Memory B cell (primary cell): Measurements from ENCODE around the gene GATA3.
"Not testable (repeated sequence)": the region's sequence is repeated elsewhere in the genome, so short reads cannot be mapped to it uniquely, and the experiment has no call there.

Experiments
- ATAC-seq: fragments of 150-1000 bp; cut with Tn5 transposase; 2 replicates; pipeline ENCODE4 v1.10.0; 2021; ENCODE audit warnings: low read depth, mild to moderate bottlenecking, moderate library complexity
- DNase-seq, 2 donors: peaks; one replicate each; pipeline ENCODE4 v3.0.0; 2022; ENCODE audit warnings: low spot score in 2 of 2
- H3K27ac Mint-ChIP-seq: one replicate; pipeline ENCODE4 v1.8.0; 2022; ENCODE audit warnings: mild to moderate bottlenecking, moderate library complexity, mixed read lengths
- H3K27me3 Mint-ChIP-seq: one replicate; pipeline ENCODE4 v1.8.0; 2022; ENCODE audit warnings: mixed read lengths
- H3K36me3 Mint-ChIP-seq: one replicate; pipeline ENCODE4 v1.8.0; 2022; ENCODE audit warnings: mild to moderate bottlenecking, mixed read lengths
- H3K4me1 Mint-ChIP-seq: one replicate; pipeline ENCODE4 v1.8.0; 2022; ENCODE audit warnings: mixed read lengths
- H3K4me3 Mint-ChIP-seq: one replicate; pipeline ENCODE4 v1.8.0; 2022; ENCODE audit warnings: mild to moderate bottlenecking, moderate library complexity, mixed read lengths
- H3K9me3 Mint-ChIP-seq: one replicate; pipeline ENCODE4 v1.8.0; 2022; ENCODE audit warnings: mixed read lengths

GATA3 gene

DNA sequence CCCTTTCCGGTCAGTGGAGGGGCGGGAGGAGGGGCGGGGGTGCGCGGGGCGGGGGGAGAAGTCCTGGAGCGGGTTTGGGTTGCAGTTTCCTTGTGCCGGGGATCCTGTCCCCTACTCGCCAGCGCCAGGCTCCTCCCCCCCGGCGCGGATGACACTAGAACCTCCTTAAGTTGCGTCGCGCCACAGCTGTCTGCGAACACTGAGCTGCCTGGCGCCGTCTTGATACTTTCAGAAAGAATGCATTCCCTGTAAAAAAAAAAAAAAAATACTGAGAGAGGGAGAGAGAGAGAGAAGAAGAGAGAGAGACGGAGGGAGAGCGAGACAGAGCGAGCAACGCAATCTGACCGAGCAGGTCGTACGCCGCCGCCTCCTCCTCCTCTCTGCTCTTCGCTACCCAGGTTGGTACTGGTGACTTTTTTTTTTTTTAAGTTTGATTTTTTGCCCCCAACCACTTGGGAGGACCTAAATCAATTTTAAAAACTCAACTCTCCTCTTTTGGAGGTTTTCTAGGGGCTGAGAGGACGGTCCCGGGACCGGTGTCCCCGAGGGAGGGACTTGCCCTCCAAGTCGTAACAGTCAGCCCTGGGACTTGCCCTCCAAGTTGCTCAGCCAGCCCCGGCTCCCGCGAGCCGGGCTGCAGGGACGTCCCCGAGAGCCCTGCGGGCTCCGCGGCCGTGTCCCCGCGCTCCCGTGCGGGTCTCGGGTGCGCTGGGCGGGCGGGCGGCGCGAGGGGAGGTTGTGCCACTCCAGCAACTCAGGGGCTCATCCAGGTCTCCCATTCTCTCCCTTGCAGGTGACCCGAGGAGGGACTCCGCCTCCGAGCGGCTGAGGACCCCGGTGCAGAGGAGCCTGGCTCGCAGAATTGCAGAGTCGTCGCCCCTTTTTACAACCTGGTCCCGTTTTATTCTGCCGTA lies at the start of gene GATA3:
GATA3 (plus strand) TSS at position 195 of the 914 bp plus-strand sequence. CDS start 968 bp downstream, outside the sequence.
- peaks cover 1% of the 10 kb centered on the region for H3K36me3 Mint-ChIP-seq
- peak within 1 kb of the TSS; percentile 83 for H3K4me3 Mint-ChIP-seq
- no peaks in the 10 kb centered on the region for H3K9me3 Mint-ChIP-seq
- peak within 1 kb of the TSS; percentile 63 for H3K27ac Mint-ChIP-seq
- peaks cover 21% of the 10 kb centered on the region for H3K27me3 Mint-ChIP-seq
- H3K4me1 Mint-ChIP-seq, result peaks cover 13% of the 10 kb centered on the region
- ATAC-seq (peak; percentile 40), DNase-seq (peak in 1 of 2 donors; percentile 34)

DNA sequence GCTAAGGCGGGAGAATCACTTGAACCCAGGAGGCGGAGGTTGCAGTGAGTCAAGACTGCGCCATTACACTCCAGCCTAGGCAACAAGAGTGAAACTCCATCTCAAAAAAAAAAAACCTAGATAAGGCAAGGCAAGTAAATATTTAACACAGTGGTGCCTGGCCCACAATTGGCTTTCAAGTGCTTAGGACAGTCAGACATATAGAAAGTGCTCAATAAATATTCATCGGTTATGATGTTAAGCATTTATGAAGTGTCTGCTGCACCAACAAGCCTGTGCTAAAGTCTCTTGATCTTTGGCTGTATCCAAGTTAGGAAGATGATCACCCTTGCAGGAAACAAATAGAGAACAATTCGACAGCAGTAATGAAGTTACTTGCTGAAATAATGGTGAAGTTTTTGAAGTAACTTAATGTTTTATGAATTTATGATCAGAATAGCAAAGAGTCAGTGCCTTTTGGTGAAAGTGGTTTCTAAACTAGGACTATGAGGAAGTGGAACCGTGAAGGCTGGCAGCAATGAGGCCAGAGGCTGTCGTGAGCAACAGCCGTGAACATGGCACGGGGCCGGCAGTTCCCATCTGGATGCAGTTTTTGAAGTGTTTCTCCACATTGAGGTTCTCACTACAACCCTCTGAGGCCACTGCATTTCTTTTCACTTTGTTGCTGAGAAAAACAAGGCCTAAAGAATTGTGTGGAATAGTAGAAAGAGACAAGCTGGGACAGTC lies 48.1 kb upstream of the GATA3 start:
- ATAC-seq (no peak), DNase-seq (no peak)
- Mint-ChIP-seq H3K27ac (peak overlapping the region; percentile 45), H3K27me3 (no peaks in the 10 kb centered on the region), H3K4me3 (no peak overlapping the region), H3K36me3 (peaks cover 33% of the 10 kb centered on the region), H3K4me1 (peaks cover 3% of the 10 kb centered on the region), H3K9me3 (peaks cover 10% of the 10 kb centered on the region)

GRCh38 chr10:8009031-8009430 lies 45.5 kb upstream of the GATA3 start:
- H3K4me1 Mint-ChIP-seq, result peaks cover 3% of the 10 kb centered on the region
- H3K27ac Mint-ChIP-seq, result no peak overlapping the region
- DNase-seq (no peak), ATAC-seq (no peak)
- H3K27me3 Mint-ChIP-seq, result no peaks in the 10 kb centered on the region
- H3K36me3 Mint-ChIP-seq, result peaks cover 34% of the 10 kb centered on the region
- peaks cover 4% of the 10 kb centered on the region for H3K9me3 Mint-ChIP-seq
- no peak overlapping the region for H3K4me3 Mint-ChIP-seq

GRCh38 chr10:8013006-8013405 lies 41.5 kb upstream of the GATA3 start:
- no peaks in the 10 kb centered on the region for H3K4me1 Mint-ChIP-seq
- H3K27ac Mint-ChIP-seq, result no peak overlapping the region
- DNase-seq (no peak), ATAC-seq (no peak)
- H3K27me3 Mint-ChIP-seq, result no peaks in the 10 kb centered on the region
- H3K9me3 Mint-ChIP-seq, result no peaks in the 10 kb centered on the region
- no peak overlapping the region for H3K4me3 Mint-ChIP-seq
- peaks cover 31% of the 10 kb centered on the region for H3K36me3 Mint-ChIP-seq

- ATAC-seq, result no peak
- no peak for DNase-seq
- no peaks in the 10 kb centered on the region for H3K27me3 Mint-ChIP-seq
- no peaks in the 10 kb centered on the region for H3K4me1 Mint-ChIP-seq
- H3K27ac Mint-ChIP-seq, result no peak overlapping the region
- peaks cover 29% of the 10 kb centered on the region for H3K36me3 Mint-ChIP-seq
- no peak overlapping the region for H3K4me3 Mint-ChIP-seq
- H3K9me3 Mint-ChIP-seq, result no peaks in the 10 kb centered on the region
Observed at GRCh38 chr10:8013619-8014018, 40.9 kb upstream of the GATA3 start.

DNA sequence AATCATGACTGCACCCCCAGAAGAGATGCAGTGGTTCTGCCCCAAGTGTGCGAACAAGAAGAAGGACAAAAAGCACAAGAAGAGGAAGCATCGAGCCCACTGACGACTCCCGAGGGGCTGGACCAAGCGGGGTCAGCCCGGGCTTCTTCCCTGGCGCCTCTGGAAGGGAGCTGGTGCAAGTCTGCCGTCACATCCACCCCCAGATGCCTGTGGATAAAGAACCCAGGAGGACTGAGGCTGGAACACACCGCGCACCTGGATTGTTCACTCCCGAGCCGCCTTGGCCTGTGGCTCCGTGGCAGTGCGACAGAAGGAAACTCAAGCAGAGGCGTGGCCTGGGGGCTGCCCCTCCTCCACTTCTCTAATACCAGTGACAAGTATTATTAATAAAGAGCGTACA lies 39.8 kb upstream of the GATA3 start:
- Mint-ChIP-seq H3K4me1 (no peaks in the 10 kb centered on the region), H3K27ac (no peak overlapping the region), H3K27me3 (no peaks in the 10 kb centered on the region), H3K36me3 (peaks cover 28% of the 10 kb centered on the region), H3K4me3 (no peak overlapping the region), H3K9me3 (no peaks in the 10 kb centered on the region)
- no peak for ATAC-seq
- DNase-seq, result no peak

DNA sequence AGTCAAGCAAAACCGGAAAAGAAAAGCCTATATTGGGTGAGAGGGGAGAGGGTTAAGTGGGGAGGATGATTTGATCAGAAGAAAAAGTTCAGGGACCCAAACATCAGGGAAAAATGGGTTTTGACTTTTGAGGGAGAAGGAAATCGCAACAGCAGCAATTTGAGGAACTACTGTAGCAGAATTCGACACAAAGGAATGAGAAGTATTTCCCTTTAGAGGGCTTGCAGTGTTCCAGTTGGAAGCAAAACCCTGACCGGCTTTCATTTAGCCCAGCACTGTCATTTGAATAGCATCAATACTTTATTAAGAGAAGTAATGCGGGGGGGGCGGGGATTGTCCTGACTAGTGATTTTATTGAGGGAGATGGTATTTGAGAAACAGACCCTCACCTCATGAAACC lies 37.2 kb upstream of the GATA3 start:
- Mint-ChIP-seq H3K4me3 (no peak overlapping the region), H3K27ac (no peak overlapping the region), H3K36me3 (peaks cover 16% of the 10 kb centered on the region), H3K27me3 (no peaks in the 10 kb centered on the region), H3K4me1 (no peaks in the 10 kb centered on the region), H3K9me3 (no peaks in the 10 kb centered on the region)
- DNase-seq (no peak), ATAC-seq (no peak)

- no peaks in the 10 kb centered on the region for H3K27me3 Mint-ChIP-seq
- no peak overlapping the region for H3K4me3 Mint-ChIP-seq
- ATAC-seq (no peak), DNase-seq (no peak)
- no peaks in the 10 kb centered on the region for H3K9me3 Mint-ChIP-seq
- no peak overlapping the region for H3K27ac Mint-ChIP-seq
- H3K4me1 Mint-ChIP-seq, result peaks cover 4% of the 10 kb centered on the region
- no peaks in the 10 kb centered on the region for H3K36me3 Mint-ChIP-seq
Observed at GRCh38 chr10:8023321-8023720, 31.2 kb upstream of the GATA3 start.

GRCh38 chr10:8023851-8024250 lies 30.6 kb upstream of the GATA3 start:
- H3K4me1 Mint-ChIP-seq, result peaks cover 4% of the 10 kb centered on the region
- no peak overlapping the region for H3K27ac Mint-ChIP-seq
- H3K9me3 Mint-ChIP-seq, result no peaks in the 10 kb centered on the region
- no peaks in the 10 kb centered on the region for H3K36me3 Mint-ChIP-seq
- no peaks in the 10 kb centered on the region for H3K27me3 Mint-ChIP-seq
- DNase-seq (no peak), ATAC-seq (no peak)
- H3K4me3 Mint-ChIP-seq, result no peak overlapping the region

GRCh38 chr10:8026349-8027259 lies 27.9 kb upstream of the GATA3 start:
- Mint-ChIP-seq H3K9me3 (no peaks in the 10 kb centered on the region), H3K27me3 (peaks cover 8% of the 10 kb centered on the region), H3K36me3 (no peaks in the 10 kb centered on the region), H3K4me3 (peak overlapping the region; percentile 65), H3K27ac (no peak overlapping the region), H3K4me1 (peaks cover 4% of the 10 kb centered on the region)
- ATAC-seq (no peak), DNase-seq (no peak)

DNA sequence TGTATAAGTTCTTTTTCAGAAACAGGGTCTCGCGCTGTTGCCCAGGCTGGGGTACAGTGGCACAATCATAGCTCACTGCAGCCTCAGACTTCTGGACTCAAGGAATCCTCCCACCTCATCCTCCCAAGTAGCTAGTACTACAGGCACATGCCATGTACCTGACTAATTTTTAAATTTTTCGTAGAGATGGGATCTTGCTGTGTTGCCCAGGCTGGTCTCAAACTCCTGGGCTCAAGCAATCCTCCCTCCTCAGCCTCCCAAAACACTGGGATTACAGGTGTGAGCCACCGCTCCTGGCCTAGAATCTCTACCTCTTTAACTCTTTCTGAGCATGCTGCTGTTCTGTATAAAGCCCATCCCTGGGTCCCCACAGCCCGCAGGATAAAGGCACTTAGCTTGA lies 23.3 kb upstream of the GATA3 start:
- not testable (repeated sequence) for H3K27ac Mint-ChIP-seq, H3K4me1 Mint-ChIP-seq, H3K9me3 Mint-ChIP-seq, H3K4me3 Mint-ChIP-seq, DNase-seq, H3K36me3 Mint-ChIP-seq, ATAC-seq
- H3K27me3 Mint-ChIP-seq, result peaks cover 21% of the 10 kb centered on the region

GRCh38 chr10:8032558-8032957 lies 21.9 kb upstream of the GATA3 start:
- Mint-ChIP-seq H3K27ac (no peak overlapping the region), H3K36me3 (no peaks in the 10 kb centered on the region), H3K9me3 (no peaks in the 10 kb centered on the region), H3K4me3 (no peak overlapping the region), H3K27me3 (peaks cover 25% of the 10 kb centered on the region), H3K4me1 (no peaks in the 10 kb centered on the region)
- no peak for ATAC-seq
- DNase-seq, result no peak

GRCh38 chr10:8033812-8034465 lies 20.5 kb upstream of the GATA3 start:
- peaks cover 4% of the 10 kb centered on the region for H3K9me3 Mint-ChIP-seq
- peaks cover 35% of the 10 kb centered on the region for H3K27me3 Mint-ChIP-seq
- peaks cover 1% of the 10 kb centered on the region for H3K36me3 Mint-ChIP-seq
- DNase-seq (no peak), ATAC-seq (no peak)
- no peak overlapping the region for H3K27ac Mint-ChIP-seq
- H3K4me1 Mint-ChIP-seq, result no peaks in the 10 kb centered on the region
- H3K4me3 Mint-ChIP-seq, result no peak overlapping the region
